Ishikawa (cell line): ENCODE data around the gene CERCAM.

Experiments
- CREB1 ChIP-seq: IDR thresholded peaks from 2 replicates; pipeline ENCODE4 v1.6.1; 2012; ENCODE audit warnings: low read depth
- EP300 ChIP-seq: IDR thresholded peaks from 2 replicates; pipeline ENCODE4 v1.6.1; 2012; ENCODE audit warnings: borderline replicate concordance
- FOXM1 ChIP-seq: IDR thresholded peaks from 2 replicates; pipeline ENCODE4 v1.6.1; 2012; ENCODE audit warnings: low read depth, borderline replicate concordance
- NFIC ChIP-seq: IDR thresholded peaks from 2 replicates; pipeline ENCODE4 v1.6.1; 2012
- RAD21 ChIP-seq: IDR thresholded peaks from 2 replicates; pipeline ENCODE4 v1.6.1; 2012; ENCODE audit warnings: low read depth
- TAF1 ChIP-seq: IDR thresholded peaks from 2 replicates; pipeline ENCODE4 v1.6.1; 2012; ENCODE audit warnings: low read depth, mild to moderate bottlenecking
- TCF12 ChIP-seq: IDR thresholded peaks from 2 replicates; pipeline ENCODE4 v1.6.1; 2012; ENCODE audit warnings: low read depth
- YY1 ChIP-seq: IDR thresholded peaks from 2 replicates; pipeline ENCODE4 v1.6.1; 2012; ENCODE audit warnings: low read depth
- ZBTB7A ChIP-seq: IDR thresholded peaks from 2 replicates; pipeline ENCODE4 v1.6.1; 2012; ENCODE audit warnings: low read depth
- TF ChIP-seq, protein P1 (sequence below): IDR thresholded peaks from 2 replicates; pipeline ENCODE4 v1.6.1; 2012; ENCODE audit warnings: low read depth, mild to moderate bottlenecking
- TF ChIP-seq, protein P2 (sequence below): IDR thresholded peaks from 2 replicates; pipeline ENCODE4 v1.6.1; 2012

DNA sequence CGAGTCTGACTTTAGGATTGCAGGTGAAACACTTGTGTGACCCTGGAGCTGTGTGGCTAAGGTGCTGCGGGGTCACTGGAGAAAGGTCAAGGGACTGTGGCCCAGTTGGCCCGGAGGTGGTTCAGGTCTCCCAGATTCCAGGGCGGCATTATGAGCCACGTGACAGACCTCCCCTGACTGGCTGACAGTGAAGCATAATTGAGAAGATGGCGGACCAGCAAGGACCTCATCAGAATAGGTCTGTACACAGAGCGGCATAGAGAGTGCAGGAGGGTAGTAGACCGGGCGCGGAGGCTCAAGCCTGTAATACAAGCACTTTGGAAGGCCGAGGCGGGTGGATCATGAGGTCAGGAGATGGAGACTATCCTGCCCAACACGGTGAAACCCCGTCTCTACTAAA is 34.3 kb downstream of the CERCAM start:
- TF ChIP-seq, protein P1, sequence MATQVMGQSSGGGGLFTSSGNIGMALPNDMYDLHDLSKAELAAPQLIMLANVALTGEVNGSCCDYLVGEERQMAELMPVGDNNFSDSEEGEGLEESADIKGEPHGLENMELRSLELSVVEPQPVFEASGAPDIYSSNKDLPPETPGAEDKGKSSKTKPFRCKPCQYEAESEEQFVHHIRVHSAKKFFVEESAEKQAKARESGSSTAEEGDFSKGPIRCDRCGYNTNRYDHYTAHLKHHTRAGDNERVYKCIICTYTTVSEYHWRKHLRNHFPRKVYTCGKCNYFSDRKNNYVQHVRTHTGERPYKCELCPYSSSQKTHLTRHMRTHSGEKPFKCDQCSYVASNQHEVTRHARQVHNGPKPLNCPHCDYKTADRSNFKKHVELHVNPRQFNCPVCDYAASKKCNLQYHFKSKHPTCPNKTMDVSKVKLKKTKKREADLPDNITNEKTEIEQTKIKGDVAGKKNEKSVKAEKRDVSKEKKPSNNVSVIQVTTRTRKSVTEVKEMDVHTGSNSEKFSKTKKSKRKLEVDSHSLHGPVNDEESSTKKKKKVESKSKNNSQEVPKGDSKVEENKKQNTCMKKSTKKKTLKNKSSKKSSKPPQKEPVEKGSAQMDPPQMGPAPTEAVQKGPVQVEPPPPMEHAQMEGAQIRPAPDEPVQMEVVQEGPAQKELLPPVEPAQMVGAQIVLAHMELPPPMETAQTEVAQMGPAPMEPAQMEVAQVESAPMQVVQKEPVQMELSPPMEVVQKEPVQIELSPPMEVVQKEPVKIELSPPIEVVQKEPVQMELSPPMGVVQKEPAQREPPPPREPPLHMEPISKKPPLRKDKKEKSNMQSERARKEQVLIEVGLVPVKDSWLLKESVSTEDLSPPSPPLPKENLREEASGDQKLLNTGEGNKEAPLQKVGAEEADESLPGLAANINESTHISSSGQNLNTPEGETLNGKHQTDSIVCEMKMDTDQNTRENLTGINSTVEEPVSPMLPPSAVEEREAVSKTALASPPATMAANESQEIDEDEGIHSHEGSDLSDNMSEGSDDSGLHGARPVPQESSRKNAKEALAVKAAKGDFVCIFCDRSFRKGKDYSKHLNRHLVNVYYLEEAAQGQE, result no peak
- TF ChIP-seq YY1, result no peak
- no peak for TF ChIP-seq ZBTB7A
- no peak for TF ChIP-seq TAF1
- TF ChIP-seq NFIC, result no peak
- no peak for TF ChIP-seq FOXM1
- TF ChIP-seq EP300, result no peak
- TF ChIP-seq CREB1, result no peak
- TF ChIP-seq, protein P2, sequence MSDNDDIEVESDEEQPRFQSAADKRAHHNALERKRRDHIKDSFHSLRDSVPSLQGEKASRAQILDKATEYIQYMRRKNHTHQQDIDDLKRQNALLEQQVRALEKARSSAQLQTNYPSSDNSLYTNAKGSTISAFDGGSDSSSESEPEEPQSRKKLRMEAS, result no peak
- TF ChIP-seq RAD21, result no peak
- no peak for TF ChIP-seq TCF12
